RPMI8226 (cell line): Measurements from ENCODE around the gene XPR1.

Experiments
- DNase-seq: peaks from one replicate; pipeline ENCODE4 v3.0.0-alpha.2; 2015

Gene XPR1

DNA sequence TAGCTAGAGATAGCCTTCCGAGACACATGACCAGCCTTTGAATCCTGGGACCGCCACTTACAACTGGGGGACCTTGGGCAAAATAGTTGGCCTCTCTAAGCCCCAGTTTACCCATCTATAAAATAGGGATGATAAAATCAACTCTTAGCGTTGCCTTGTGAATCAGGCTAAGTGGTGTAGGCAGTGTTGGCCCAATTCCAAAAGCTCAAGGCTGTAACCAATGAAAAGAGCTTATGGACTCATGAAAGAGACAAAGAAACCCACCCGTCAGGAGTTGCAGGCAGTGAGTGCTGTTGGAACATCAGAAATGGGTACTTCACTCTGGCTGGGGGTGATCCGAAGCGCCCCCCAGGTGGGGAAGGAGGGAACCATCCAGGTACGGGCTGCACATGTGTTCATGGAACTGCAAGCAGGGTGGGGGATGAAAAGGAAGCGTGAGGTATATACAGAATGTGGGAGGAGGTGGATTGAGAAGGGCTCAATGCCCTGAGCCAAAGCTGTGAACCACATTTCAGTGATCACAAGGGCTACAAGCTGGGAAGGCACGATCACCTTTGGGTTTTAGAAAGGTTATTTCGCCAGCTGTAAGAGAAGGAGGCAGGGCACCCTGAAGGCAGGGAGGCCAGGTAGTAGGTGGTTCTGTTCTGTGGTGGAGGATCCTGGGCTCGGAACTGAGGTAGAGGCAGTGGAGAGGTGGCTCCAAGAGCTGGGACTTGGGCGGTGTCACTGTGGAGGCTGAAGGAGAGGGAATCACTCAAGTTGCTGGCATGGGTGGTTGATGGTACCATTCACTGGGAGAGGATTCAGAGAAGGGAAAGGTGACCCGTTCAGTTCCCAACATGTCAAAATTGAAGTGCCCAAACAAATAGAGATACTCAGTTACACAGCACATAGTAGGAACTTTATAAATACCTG, 269.5 kb downstream of the XPR1 start:
- DNase-seq: no peak

DNA sequence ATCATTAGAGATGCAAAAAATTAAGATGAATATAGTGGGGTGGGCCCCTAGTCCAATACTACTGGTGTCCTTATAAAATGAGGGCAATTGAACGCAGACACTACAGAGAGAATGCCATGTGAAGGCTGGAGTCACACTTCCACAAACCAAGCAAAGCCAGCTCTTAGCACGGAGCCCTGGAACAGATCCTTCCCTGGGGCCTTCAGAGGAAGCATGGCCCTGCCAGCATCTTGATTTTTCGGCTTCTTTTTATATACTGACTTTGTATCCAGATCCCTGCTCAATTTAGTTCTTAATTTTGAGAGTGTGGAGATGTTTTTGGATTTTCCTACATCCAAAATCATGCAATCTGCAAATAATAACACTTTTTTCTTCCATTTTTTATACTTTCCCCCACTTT, 270.7 kb downstream of the XPR1 start:
- DNase-seq: no peak

DNA sequence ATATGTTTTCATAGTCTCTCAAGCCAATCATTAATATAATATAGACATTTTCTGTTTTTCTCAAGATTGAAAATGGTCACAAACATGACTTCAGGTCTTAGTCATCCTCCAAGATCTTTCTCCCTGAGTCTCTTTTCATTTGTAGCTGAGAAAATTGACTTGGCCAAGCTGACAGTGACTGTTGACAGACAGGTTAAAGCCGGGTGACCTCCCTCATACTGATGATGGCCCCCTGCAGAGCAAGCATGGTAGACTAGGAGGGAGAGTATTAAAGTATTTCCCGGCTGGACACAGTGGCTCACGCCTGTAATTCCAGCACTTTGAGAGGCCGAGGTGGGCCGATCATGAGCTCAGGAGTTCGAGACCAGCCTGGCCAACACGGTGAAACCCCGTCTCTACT, 274.1 kb downstream of the XPR1 start:
- no peak for DNase-seq

DNA sequence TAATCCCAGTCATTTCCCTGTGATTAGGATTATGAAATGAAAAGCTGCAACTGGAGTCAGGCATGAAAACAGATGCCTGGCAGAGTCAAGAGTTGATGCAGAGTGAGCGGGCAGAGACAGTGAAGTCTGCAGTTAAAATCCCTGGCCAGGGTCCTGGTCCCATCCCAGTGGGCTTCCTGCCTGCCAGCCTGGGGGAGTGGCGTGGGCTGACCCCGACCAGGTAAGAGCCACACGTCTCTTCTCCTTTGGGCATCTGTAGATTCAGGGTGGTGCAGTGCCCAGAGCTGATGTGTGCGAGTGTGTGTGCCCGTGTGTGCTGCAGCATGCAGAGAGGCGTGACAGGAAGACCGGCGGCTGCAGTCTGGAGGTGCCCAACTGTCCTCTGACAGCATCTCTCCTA, 274.7 kb downstream of the XPR1 start:
- DNase-seq: no peak

DNA sequence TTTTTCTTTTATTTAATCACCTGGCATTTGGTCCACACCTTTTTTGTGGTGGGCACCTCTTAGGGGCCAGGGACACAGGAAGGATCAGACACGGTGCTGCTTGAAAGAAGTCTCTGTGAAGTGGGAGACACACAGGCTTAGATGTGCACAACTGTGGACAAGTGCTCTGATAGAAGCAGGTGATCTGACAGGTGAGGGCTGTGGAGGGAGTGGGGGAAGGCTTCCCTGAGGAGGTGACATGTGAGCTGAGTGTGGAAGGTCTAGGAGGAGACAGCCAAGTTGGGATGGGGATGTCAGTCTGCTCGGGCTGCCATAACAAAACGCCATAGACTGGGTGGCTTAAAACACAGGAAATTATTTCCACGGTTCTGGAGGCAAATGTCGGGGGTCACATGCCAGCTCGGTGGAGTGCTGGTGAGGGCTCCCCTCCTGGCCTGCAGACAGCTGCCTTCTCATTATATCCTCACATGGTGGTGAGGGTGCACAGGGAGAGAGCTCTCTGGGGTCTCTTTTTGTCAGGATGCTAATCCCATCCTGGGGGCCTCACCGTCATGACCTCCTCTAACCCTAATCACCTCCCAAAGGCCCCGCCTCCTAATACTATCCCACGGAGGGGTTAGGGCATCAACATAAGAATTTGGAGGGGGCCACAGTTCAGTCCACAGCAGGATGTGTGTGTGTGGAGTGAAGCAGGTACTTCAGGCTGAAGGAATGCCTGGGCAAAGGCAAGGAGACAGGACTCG, 275.7 kb downstream of the XPR1 start:
- DNase-seq: no peak

DNA sequence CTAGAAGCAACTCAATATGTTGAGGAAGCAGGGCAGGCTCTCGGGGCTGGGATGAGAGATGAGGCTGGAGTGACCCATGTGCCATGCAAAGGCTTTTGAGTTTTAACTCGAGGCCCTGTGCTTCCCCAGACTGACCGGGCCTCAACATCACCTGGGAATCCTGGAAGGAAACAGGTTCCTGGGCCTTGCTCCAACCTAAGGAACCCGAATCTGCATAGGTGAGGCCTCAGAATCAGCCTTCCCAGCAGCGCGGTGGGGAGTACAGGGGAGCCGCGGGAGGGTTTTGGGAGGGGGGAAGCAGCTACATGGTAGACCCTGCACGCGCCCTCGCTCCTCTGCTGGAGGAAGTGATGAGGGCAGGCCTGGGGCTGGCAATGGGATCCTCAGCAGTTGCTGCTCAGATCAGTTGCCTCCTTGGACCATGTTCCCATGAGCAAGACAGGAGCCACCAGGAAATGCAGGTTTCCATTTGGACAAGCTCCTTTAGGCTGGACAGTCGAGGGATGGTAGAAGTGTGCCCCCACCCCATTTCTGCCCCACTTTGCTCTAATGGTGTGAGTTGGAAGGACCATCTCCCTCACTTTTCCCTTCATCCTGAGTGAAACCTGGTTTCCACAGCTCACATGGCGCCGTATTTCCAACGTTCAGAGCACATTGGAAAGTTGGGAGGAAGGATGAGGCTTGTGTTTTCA, 276.4 kb downstream of the XPR1 start:
- DNase-seq: no peak

DNA sequence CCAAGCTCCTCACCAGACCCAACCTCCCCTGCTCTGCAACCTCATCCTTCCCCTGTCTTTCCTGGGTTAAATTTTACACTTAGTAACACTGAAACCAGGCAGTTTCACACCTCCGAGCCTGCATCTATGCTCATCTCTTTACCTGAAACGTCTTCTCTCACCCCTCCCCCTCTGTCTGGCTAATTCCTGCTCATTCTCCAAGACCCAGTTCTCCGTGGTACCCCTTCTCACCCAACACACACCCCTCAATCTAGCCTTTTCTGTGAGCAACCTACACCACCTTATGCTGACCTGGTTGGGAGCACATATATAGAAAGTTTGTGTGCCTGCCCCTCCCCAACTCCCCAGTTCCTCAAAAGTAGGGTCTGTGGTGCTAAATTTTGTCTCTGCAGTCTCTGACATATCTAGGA, 277.2 kb downstream of the XPR1 start:
- no peak for DNase-seq

DNA sequence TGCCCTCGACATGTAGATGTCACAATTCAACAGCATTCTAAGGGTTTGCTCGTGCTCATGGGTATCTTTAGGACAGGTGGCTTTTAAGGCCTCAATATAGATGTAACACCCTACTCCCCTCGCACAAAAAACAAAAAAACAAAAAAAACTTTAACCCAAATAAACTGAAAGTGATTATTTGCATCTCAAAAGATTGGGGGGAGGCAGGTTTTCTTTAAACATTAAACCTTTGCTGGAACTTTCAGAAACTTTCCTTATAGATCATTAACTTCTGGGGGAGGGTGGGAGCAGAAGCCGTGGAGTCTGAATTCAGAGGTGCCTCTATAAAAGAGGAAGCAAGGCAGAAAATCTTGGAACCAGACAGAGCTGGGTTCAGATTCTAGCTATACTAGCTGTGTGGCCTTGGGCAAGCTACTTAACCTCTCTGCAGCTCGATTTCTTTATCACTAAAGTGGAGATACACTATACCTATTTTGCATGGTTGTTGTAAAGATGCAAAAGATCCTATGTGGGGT, 277.7 kb downstream of the XPR1 start:
- no peak for DNase-seq

DNA sequence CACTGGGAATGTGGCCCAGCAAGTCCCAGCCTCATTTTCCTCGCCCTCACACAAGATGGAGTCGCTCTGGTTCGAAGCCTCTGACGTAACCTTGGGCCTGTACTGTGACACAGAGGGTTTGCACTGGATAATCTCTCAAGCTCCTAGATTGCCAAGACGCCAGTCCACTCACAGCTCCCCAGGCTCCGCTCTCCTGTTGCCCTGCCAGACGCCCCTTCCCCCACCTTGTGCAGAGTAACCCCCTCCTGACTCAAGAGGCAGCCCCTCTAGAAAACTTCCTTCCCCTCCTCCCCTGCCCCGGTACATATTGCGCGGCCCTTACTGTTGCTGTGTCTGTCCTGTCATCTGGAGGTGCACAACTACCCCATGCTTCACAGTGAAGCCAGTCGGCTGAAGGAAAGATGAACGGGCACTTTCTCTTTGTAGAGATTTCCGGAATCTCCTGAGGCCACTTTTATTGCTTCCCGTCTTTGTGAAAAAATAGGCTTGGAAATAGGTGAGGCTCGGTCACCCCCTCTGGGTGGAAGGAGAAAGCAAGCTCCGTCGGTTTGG, 279.9 kb downstream of the XPR1 start:
- no peak for DNase-seq

DNA sequence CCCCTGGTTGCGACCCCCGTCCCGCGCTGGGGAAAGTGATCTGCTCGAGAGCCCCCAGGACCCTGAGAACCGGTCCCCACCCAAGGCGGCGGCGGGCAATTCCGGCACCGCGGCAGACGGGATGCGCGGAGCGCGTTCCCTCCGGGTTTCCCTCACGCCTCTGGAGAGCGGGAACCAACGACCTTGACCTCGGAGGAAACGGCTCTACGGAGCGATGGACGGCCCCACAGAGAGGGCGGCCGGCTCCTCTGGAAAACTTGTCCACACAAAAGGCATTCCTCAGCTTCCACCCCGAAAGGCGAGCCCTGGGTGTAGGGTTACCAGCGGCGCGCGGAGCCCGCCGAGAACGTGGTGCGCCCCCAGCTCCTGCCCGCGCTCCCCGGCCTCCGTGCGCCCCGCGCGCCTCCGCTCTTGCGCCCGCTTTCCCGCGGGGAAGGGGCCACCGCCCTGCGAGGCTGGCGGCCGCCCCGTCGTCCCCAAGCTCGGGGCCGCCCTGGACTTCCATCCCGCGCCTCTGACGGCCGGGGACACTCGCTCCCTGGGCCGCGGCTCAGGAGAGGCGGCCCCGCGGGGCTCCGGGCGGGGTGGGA, 280.5 kb downstream of the XPR1 start:
- no peak for DNase-seq

DNA sequence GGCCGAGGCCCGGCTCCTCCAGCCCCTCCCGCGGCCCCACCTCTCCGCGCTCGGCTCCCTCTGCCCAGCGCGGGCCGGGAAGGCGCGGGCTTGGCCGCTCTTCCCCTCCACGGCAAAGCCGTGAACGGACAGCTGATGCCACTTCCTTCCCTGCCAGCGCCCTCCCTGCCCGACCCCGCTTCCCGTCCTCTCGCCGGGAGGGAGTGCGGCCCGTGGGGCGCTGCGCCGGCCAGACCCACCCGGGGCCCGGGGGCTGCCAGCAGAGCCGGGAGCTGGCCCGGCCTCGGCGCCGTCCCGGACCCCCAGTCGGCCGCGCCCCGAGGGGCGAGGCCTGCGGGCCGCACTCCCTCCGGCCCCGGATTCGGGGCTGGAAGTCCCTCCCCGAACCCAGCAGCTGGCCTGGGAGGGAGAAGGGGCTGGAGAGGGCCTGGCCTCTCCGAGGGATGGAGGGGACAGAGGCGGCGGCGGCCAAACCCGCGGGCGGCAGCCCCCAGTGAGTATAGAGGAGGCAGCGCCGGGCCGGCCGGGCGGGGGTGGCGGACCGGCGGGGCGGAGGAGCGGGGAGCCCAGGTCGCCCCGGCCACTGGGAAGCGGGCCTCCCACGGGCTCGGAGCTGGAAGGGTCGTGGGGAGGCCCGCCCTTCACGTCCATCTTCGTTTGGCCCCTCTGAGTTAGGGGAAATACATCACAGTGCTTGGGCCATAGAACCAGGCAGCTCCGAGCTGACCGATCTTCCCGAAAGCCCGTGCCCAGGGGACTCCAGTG, 281.2 kb downstream of the XPR1 start, which contains the start of gene KIAA1614:
Gene KIAA1614 (plus strand): TSS at position 97 of the 765 bp plus-strand sequence. CDS start 347 bp downstream, at position 444.
- no peak for DNase-seq

DNA sequence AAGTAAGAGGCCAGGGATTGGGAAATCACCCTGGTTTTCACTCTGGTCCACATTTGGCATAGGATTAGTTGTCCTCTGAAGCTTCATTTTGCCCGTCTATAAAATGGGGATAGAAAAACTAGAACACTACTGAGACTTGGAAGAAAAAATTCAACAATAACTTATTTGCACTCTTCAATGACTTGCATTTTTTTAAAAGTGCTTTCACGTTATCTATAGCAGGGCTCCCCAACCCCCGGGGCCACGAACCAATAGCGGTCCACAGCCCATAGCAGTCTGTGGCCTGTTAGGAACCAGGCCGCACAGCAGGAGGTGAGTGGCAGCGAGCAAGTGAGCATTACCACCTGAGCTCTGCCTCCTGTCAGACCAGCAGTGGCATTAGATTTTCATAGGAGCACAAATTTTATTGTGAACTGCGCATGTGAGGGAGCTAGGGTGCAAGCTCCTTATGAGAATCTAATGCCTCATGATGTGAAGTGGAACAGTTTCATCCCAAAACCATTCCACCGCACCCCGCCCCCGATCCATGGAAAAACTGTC, 283.7 kb downstream of the XPR1 start:
- no peak for DNase-seq

DNA sequence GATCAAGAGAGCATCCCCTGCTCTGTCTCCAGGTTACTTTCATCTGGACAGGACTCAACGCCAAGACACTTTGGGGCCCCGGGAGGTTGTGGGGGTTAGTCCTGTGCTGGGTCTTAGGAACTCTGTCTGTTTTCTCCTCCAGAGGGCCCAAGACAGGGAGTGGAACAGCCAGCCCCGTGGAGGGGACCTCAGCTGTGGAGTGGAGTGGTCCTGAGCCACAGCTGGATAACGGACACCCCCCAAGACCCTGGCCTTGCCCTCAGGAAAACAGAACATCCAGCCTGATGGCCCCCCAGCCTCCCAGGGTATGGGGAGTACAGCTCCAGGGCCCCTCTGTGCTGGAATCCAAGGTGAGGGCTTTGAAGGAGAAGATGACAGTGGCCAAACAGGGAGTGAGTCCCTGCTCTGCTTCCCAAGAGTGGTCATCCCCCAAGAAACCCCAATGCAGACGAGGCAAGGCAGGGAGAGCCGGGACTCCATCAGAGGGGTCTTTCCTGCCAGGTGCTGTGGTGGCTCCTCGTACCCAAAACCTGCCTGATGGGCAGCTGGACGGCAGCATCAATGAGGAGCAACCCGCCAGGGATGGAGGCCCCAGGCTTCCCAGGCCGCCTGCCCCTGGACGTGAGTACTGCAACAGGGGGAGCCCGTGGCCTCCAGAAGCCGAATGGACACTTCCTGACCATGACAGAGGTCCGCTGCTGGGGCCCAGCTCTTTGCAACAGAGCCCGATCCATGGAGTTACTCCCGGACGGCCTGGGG, 284.4 kb downstream of the XPR1 start:
- no peak for DNase-seq

DNA sequence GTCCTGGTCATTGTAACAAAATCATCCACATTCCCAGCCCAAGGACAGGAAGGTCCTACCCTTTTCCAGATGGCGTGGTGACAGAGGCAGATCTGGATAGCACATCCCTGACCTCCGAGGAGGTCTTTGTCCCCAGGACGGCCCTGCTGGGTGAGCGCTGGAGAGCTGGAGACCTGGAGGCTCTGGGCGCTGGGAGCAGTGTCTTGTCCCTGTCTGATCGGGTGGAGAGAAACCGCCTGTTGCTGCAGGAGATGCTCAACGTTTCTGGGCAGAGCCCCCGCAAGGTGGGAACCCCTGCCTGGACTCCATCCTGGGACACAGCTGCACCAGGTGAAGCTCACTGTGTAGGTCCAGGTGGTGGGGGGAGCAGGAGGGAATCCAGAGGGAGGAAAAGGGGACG, 284.9 kb downstream of the XPR1 start:
- DNase-seq: no peak

DNA sequence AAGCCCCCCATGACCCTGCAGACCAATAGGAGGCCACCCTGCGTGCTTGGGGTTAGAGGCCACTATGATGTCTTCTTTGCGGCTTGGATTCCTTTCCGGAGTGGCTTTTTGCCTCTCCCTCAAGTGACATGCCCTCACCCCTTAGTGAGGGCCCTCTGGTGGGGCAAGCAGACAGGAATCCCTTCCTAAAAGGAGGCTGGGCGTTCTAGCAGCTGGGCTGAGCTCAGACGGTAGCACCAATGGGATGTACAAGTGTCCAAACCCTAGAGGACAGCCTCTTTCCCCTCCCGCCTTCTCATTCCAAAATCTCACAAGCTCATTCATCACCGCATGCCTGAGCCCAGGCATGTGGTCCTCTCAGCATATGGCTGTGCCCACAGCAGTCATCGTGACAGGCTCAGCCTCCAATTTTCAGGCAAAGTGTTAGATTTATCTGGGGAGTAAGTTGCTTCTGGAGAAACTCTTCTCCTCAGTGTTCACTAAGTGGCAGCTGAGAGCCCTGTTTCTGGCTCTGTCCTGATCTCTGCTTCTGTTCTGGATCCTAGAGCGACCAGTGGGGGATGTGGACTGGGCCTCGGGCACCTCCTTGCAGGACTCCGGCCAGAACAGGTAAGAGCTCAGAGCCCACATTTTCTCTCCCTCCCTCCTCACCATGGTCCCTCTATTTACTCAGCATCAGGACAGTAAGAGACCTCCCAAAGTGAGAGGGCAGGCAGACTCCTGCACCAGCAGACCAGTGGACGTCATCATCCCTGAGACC, 285.7 kb downstream of the XPR1 start:
- DNase-seq: peak; percentile 40

DNA sequence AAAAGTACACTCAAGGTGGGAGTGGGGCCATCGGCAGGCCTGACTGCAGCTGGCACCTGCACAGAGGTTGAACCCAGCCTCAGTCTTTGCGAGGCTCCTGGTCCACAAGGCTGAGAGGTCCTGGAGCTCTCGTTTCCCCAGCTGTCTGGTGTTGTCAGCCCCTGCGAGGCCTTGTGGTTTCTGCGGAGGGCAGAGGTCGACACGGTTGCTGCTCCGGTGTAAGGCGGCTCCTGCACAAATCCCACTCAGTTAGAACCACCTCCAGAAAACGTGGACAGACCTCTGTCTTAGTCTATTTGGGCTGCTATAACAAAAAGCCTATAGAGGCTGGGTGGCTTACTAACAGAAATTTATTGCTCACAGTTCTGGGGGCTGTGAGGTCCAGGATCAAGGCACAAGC, 286.7 kb downstream of the XPR1 start:
- peak; percentile 45 for DNase-seq

DNA sequence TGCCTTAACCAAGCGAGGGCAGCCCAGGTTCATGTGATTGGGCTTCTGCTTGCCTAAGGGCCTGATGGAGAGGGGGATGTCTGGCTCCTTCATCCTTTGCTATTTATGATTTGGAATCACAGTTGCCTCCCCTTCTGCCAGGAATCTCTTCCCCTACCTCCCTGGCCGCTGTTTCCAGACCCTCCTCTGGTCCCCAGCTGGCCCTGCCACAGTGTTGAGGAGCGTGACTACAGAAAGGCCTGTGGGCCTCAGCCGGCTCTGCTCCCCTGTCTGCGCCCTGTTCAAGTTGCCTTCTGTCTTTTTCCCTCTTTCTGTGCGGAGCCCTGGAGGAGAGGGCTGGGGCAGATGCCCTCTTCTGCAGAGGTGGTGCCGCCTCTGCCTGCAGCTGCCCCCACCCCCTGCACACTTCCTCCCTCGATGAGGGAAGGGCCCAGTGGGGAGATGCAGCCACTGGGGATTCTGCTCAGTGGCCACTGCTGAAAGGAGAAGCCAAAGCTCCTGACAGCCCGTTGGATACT, 287.4 kb downstream of the XPR1 start:
- no peak for DNase-seq

DNA sequence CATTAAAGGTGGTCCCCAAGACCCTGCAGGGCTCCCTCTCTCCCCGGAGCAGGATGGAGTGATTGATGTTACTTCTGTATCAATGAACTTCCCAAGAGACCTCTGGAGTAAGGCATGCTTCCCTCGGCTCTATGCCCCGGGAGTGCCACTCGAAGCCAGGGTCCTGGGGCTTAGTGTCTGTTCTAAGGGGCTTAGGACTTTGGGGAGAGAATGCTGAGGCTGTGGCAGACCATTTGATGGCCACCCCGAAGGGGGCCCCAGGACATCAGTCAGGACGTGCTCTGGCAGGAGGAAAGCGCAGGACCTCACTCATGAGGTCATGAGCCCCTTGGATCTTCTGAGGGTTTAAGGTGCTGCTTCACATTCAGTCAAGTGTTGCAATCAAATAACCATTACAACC, 288.4 kb downstream of the XPR1 start:
- DNase-seq: no peak

DNA sequence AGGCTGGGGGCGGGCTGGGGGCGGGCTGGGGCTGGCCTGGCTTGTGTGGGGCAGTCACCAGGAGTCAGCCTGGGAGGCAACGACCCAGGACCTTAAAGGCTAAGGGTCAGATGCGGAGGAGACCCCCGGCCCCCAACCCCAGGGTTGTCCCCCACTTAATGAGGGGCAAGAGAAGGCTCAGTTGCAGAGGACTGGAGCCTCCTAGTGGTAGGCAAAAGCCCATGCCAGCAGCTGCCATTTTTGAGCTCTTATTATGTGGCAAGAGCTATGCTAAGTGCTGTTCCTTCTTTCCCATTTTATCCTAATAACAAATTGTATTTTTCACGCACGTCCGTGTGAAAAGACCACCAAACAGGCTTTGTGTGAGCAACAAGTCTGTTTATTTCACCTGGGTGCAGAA, 288.9 kb downstream of the XPR1 start:
- no peak for DNase-seq

DNA sequence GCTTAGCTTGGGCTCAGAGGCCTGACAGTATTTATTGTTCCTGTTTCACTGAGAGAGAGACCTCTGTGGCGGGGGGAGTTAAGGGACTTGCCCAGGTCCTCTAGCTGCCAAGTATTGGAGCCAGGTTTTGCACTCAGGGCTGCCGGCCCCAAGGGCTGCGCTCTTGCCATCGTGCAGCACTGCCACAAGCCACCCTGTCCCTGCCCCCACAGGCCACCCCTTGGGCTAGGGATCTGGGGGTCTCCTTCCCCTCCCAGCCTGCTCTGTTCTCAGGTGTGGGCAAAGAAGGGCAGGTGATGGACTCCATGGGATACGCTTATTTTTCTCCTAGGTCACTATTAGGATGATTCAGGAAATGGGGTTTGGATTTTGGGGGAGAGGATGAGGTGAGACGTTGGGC, 289.6 kb downstream of the XPR1 start:
- DNase-seq: no peak
